AG10803 (cell line): ENCODE results near the gene TNRC6C.
"Not testable (repeated sequence)": the region's sequence is repeated elsewhere in the genome, so short reads cannot be mapped to it uniquely, and the experiment has no call there.

Experiments
- DNase-seq: peaks from one replicate; pipeline ENCODE4 v3.0.0; 2010; ENCODE audit warnings: low read depth
- H3K4me3 ChIP-seq: 2 replicates; pipeline ENCODE4 v1.5.1; 2011; ENCODE audit warnings: mild to moderate bottlenecking, low read length, control low read depth
- TF ChIP-seq, protein P1 (sequence below): conservative IDR thresholded peaks from 2 replicates; pipeline ENCODE4 v1.5.1; 2011; ENCODE audit warnings: mild to moderate bottlenecking, low read length, control low read depth, inconsistent platforms

The TNRC6C gene

DNA sequence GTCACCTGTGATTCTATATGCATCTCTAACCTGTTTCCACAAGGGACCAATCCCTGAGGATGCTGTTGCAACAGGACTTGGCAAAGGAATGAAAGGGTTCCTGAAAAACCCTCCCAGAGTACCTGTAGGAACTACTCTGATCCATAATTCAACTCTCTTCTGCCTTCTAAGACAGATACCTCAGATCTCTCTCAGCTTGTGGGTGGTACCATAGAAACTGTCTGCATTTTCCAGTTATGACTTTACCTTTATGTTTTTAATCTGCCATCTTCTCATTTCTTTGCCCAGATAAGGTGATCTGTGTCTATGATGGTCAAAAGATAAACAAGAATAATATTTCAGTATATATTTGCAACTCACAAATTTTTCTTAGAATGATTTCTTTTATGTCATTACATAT is 105.0 kb downstream of the TNRC6C start:
- TF ChIP-seq, protein P1, sequence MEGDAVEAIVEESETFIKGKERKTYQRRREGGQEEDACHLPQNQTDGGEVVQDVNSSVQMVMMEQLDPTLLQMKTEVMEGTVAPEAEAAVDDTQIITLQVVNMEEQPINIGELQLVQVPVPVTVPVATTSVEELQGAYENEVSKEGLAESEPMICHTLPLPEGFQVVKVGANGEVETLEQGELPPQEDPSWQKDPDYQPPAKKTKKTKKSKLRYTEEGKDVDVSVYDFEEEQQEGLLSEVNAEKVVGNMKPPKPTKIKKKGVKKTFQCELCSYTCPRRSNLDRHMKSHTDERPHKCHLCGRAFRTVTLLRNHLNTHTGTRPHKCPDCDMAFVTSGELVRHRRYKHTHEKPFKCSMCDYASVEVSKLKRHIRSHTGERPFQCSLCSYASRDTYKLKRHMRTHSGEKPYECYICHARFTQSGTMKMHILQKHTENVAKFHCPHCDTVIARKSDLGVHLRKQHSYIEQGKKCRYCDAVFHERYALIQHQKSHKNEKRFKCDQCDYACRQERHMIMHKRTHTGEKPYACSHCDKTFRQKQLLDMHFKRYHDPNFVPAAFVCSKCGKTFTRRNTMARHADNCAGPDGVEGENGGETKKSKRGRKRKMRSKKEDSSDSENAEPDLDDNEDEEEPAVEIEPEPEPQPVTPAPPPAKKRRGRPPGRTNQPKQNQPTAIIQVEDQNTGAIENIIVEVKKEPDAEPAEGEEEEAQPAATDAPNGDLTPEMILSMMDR: no peak
- no peak overlapping the region for H3K4me3 ChIP-seq
- DNase-seq: no peak

DNA sequence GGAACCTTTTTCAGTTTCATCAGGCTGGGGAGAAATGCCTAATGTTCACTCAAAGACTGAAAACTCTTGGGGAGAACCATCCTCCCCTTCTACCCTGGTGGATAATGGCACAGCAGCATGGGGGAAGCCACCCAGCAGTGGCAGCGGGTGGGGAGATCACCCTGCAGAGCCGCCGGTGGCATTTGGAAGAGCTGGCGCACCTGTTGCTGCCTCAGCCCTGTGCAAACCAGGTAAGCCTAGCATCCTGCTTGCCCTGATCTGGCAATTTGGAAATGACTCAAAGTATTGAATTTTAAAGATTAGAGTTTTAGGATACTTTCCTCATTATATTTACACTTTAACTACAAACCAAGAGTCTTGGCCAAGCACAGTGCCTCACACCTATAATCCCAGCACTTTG is 106.2 kb downstream of the TNRC6C start:
- TF ChIP-seq, protein P1: no peak
- DNase-seq: no peak
- no peak overlapping the region for H3K4me3 ChIP-seq

DNA sequence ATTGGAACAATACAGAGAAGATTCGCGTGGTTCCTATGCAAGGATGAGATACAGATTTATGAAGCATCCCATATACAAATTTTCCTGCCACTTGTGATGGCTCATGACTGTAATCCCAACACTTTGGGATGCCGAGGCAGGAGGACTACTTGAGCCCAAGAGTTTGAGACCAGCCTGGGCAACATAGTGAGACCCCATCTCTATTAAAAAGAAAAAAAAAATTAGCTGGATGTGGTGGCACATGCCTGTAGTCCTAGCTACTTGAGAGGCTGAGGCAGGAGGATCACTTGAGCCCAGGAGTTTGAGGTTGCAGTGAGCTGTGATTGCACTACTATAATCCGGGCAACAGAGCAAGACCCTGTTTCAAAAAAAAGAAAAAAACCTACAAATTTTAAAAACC is 108.5 kb downstream of the TNRC6C start:
- not testable (repeated sequence) for H3K4me3 ChIP-seq, DNase-seq

DNA sequence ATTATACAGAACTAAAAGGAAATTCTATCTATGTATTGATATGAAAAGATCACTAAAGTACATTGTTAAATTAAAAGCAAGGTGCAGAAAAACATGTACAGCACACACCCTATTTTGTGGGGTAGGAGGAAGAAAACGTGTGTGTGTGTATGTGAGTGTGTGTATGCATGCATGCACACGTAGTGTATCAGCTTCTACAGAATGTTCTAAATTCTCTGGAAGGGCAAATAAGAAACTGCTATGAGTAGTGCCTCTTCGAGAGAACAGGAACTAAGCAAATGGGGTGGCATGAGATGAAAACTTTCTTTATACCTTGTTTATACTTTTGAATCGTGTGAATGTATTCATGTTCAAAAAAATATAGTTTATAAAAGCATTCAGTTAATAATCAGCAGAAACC is 111.2 kb downstream of the TNRC6C start:
- no peak for DNase-seq
- TF ChIP-seq, protein P1: no peak
- no peak overlapping the region for H3K4me3 ChIP-seq

DNA sequence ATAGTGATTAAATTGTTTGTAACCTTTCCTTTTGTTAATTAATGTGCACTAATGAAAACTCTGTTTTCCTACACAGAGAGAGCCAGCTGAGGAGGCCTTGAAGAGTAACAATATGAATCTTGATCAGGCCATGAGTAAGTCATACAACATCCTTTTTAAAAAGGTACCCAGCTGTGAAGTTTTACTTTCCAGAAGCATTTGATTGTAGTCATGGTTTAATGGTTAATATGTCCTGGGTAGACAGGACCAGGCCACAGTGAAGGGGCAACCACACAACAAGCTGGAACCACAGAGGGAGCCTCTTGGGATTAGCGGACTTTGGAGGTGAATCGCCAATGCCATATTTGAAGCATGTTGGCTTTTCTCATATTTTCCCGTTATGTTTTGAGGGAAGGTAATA is 114.5 kb downstream of the TNRC6C start:
- no peak for DNase-seq
- no peak overlapping the region for H3K4me3 ChIP-seq
- TF ChIP-seq, protein P1: no peak

DNA sequence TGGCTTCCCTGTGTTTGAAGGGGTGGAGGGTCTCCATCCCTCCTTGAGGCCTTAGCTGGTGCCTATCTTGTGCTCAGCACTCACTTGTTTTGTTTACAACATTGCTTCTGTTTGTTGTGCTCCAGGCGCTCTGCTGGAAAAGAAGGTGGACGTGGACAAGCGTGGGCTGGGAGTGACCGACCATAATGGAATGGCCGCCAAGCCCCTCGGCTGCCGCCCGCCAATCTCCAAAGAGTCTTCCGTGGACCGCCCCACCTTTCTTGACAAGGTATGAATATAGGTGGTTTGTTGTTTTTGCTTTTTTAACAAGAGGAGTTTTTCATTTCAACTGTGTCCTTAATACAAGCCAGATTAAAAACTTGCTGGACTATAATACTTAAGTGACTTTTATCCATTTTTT is 116.5 kb downstream of the TNRC6C start:
- DNase-seq: no peak
- TF ChIP-seq, protein P1: no peak
- H3K4me3 ChIP-seq: no peak overlapping the region

DNA sequence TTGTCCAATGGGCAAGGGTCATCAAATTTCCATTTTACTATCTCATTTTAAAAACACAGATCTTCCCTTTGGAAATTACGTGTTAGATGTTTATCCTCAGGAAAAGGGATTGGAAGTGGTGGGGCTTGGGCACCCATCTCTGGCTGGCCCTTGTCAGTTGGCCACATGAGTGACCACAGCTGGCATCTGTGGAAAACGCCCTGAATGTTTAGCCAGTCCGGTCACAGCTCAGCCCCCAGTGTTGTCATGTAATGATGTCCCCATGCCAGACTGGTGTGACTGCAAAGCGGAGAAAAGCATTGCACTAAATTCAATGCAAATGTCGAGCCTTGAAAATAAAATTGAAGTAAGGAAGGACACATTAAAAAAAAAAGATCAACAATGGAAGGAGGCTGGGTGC is 117.0 kb downstream of the TNRC6C start:
- H3K4me3 ChIP-seq: no peak overlapping the region
- TF ChIP-seq, protein P1: no peak
- no peak for DNase-seq

DNA sequence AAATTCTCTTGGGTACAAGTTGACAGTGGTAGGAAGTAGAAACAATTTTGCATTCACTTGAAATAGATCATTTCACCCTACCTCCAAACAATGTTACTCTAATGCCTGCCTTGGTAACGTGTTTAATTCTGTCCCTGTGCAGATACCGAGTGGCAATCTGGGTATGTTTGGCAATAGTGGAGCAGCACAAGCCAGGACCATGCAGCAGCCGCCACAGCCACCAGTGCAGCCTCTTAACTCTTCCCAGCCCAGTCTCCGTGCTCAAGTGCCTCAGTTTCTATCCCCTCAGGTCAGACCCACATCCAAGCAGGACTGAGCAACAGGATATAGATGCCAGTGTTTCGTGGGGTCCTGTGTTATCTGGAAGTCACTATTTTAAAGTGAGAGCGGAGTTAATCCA is 120.8 kb downstream of the TNRC6C start:
- no peak overlapping the region for H3K4me3 ChIP-seq
- DNase-seq: no peak
- TF ChIP-seq, protein P1: no peak
